Liver (tissue), 9 donors: Measurements from ENCODE around the gene CCNL1. TPM values are rescaled to one million over a fixed set of nuclear protein-coding genes. Genes with fewer than 3 reads are reported as not detected.

Source experiments
- DNase-seq: peaks from one replicate; pipeline ENCODE4 v3.0.0-alpha.2; 2017; ENCODE audit warnings: low spot score
- H3K27ac ChIP-seq, 2 donors: one replicate each; pipeline ENCODE4 v1.7.0; 2013; ENCODE audit warnings: inconsistent platforms in 2 of 2, low read length in 2 of 2, control low read depth in 1 of 2, low read depth in 1 of 2, mild to moderate bottlenecking in 1 of 2
- H3K27me3 ChIP-seq, 4 donors: one replicate each; pipeline versions ENCODE4 v1.6.1 to v1.7.0; 2013; ENCODE audit warnings: low read length in 3 of 4, inconsistent platforms in 1 of 4, mild to moderate bottlenecking in 1 of 4, moderate library complexity in 1 of 4; ENCODE audit not compliant: control insufficient read depth in 4 of 4, insufficient read depth in 4 of 4
- H3K36me3 ChIP-seq, 4 donors: one replicate each; pipeline versions ENCODE4 v1.6.1 to v1.7.0; 2013; ENCODE audit warnings: low read length in 3 of 4, mild to moderate bottlenecking in 3 of 4, low read depth in 1 of 4, moderate library complexity in 1 of 4; ENCODE audit not compliant: control insufficient read depth in 4 of 4, insufficient read depth in 3 of 4
- H3K4me1 ChIP-seq, 4 donors: one replicate each; pipeline versions ENCODE4 v1.6.1 to v1.7.0; 2013; ENCODE audit warnings: low read length in 3 of 4, mild to moderate bottlenecking in 3 of 4, moderate library complexity in 1 of 4; ENCODE audit not compliant: control insufficient read depth in 4 of 4, insufficient read depth in 4 of 4
- H3K4me3 ChIP-seq, 3 donors: one replicate each; pipeline versions ENCODE4 v1.6.1 to v1.7.0; 2013; ENCODE audit warnings: low read length in 3 of 3, control low read depth in 1 of 3, low read depth in 1 of 3, mild to moderate bottlenecking in 1 of 3
- H3K9ac ChIP-seq, 2 donors: one replicate each; pipeline ENCODE4 v1.7.0; 2013; ENCODE audit warnings: low read length in 2 of 2, mild to moderate bottlenecking in 2 of 2, moderate library complexity in 2 of 2, control low read depth in 1 of 2, low read depth in 1 of 2
- H3K9me3 ChIP-seq, 4 donors: one replicate each; pipeline versions ENCODE4 v1.6.1 to v1.7.0; 2013; ENCODE audit warnings: low read length in 3 of 4; ENCODE audit not compliant: control insufficient read depth in 4 of 4
- ATF3 ChIP-seq: IDR thresholded peaks from 2 replicates; pipeline ENCODE4 v1.6.1; 2016; ENCODE audit warnings: antibody characterized with exemption
- CTCF ChIP-seq: fragments of 150-350 bp; IDR thresholded peaks from 2 replicates; pipeline ENCODE4 v1.5.1; 2017; ENCODE audit warnings: improper control_type of control experiment, low read depth, low read length; ENCODE audit not compliant: missing input control
- EGR1 ChIP-seq, 2 donors: IDR thresholded peaks; 2 replicates each; pipeline ENCODE4 v1.6.1; 2016 to 2018; ENCODE audit warnings: antibody characterized with exemption in 2 of 2, low read depth in 2 of 2
- FOXA1 ChIP-seq: IDR thresholded peaks from 2 replicates; pipeline ENCODE4 v1.6.1; 2016; ENCODE audit warnings: antibody characterized with exemption
- FOXA2 ChIP-seq: IDR thresholded peaks from 2 replicates; pipeline ENCODE4 v1.6.1; 2016; ENCODE audit warnings: antibody characterized with exemption
- GABPA ChIP-seq, 2 donors: IDR thresholded peaks in 1 of 2; conservative IDR thresholded peaks in 1 of 2; 2 replicates each; pipeline ENCODE4 v1.6.1; 2016; ENCODE audit warnings: antibody characterized with exemption in 2 of 2, mild to moderate bottlenecking in 1 of 2, moderate library complexity in 1 of 2
- HNF4A ChIP-seq, 2 donors: conservative IDR thresholded peaks; 2 replicates each; pipeline ENCODE4 v1.6.1; 2016; ENCODE audit warnings: antibody characterized with exemption in 2 of 2, mild to moderate bottlenecking in 2 of 2
- HNF4G ChIP-seq: IDR thresholded peaks from 2 replicates; pipeline ENCODE4 v1.6.1; 2016; ENCODE audit warnings: antibody characterized with exemption
- JUND ChIP-seq, 2 donors: IDR thresholded peaks; 2 replicates each; pipeline ENCODE4 v1.6.1; 2016; ENCODE audit warnings: antibody characterized with exemption in 2 of 2
- MAX ChIP-seq: IDR thresholded peaks from 2 replicates; pipeline ENCODE4 v1.6.1; 2016; ENCODE audit warnings: antibody characterized with exemption
- NR2F2 ChIP-seq: IDR thresholded peaks from 2 replicates; pipeline ENCODE4 v1.6.1; 2016; ENCODE audit warnings: antibody characterized with exemption
- RAD21 ChIP-seq, 2 donors: IDR thresholded peaks; 2 replicates each; pipeline ENCODE4 v1.6.1; 2016; ENCODE audit warnings: antibody characterized with exemption in 2 of 2, mild to moderate bottlenecking in 2 of 2
- REST ChIP-seq: IDR thresholded peaks from 2 replicates; pipeline ENCODE4 v1.6.1; 2016; ENCODE audit warnings: antibody characterized with exemption, mild to moderate bottlenecking
- RXRA ChIP-seq, 2 donors: IDR thresholded peaks; 2 replicates each; pipeline ENCODE4 v1.6.1; 2017 to 2018; ENCODE audit warnings: antibody characterized with exemption in 2 of 2, mild to moderate bottlenecking in 1 of 2
- SP1 ChIP-seq: IDR thresholded peaks from 2 replicates; pipeline ENCODE4 v1.6.1; 2018; ENCODE audit warnings: antibody characterized with exemption, mild to moderate bottlenecking
- TAF1 ChIP-seq: conservative IDR thresholded peaks from 2 replicates; pipeline ENCODE4 v1.6.1; 2016; ENCODE audit warnings: antibody characterized with exemption, mild to moderate bottlenecking
- YY1 ChIP-seq: IDR thresholded peaks from 2 replicates; pipeline ENCODE4 v1.6.1; 2016; ENCODE audit warnings: antibody characterized with exemption, mild to moderate bottlenecking
- ZBTB33 ChIP-seq: IDR thresholded peaks from 2 replicates; pipeline ENCODE4 v1.6.1; 2016; ENCODE audit warnings: antibody characterized with exemption
- WGBS: extraction: QIAGEN DNeasy Blood & Tissue Kit; methylation state at CpG from one replicate; pipeline ENCODE4 v1.1.7; 2013; 5-methylcytosine and 5-hydroxymethylcytosine counted together
- polyA plus RNA-seq, 2 donors: library from polyadenylated mRNA; stranded (reverse) in 1 of 2; unstranded in 1 of 2; fragments of 200-250 nt in 1 of 2; fragments of >200 nt in 1 of 2; fragmentation: Nextera tagmentation in 1 of 2; extraction: Ambion mirVana in 1 of 2; gene quantifications; one replicate each; pipeline versions ENCODE4 v1.2.1 to v1.2.3, GENCODE V29; 2013 to 2015
- total RNA-seq, 2 donors: library from RNA; depleted of rRNA; stranded (reverse); fragments of >200 nt; gene quantifications; one replicate each; pipeline ENCODE4 v1.2.3, GENCODE V29; 2014
- donor health status: healthy.
- donor health status: healthy.
- donor health status: healthy.
- donor health status: healthy.
- donor health status: healthy.

The CCNL1 gene
- total and polyA plus RNA-seq, 4 donors = 22.7 to 163 (median 95.0) TPM

GRCh38 chr3:157154563-157155330 lies 5.2 kb downstream of the CCNL1 start:
- TF ChIP-seq EGR1 (IDR thresholded peaks at IDR 0.05; ENCODE audit: low read depth in 2 of 2) = no peak
- TF ChIP-seq FOXA1 = no peak
- TF ChIP-seq SP1 = no peak
- TF ChIP-seq GABPA (IDR thresholded peaks at IDR 0.05 in 1 of 2, conservative IDR thresholded peaks at IDR 0.05 in 1 of 2) = no peak
- TF ChIP-seq NR2F2 = no peak
- peaks cover 8 to 78% (median 63%) of the 10 kb centered on the region in 4 donors for H3K36me3 ChIP-seq
- 56% methylated on average over 6 of the region's 6 CpGs for WGBS
- H3K27me3 ChIP-seq = no peaks in the 10 kb centered on the region
- H3K9me3 ChIP-seq = no peaks in the 10 kb centered on the region
- peaks cover 0 to 52% (median 38%) of the 10 kb centered on the region in 4 donors for H3K4me1 ChIP-seq
- peak overlapping the region; percentile 11 to 50 for H3K9ac ChIP-seq
- no peak overlapping the region for H3K27ac ChIP-seq
- no peak overlapping the region for H3K4me3 ChIP-seq
- DNase-seq = no peak

GRCh38 chr3:157152930-157153329 lies 7.0 kb downstream of the CCNL1 start:
- Histone ChIP-seq H3K9me3 (no peaks in the 10 kb centered on the region), H3K27ac (no peak overlapping the region), H3K4me3 (no peak overlapping the region), H3K27me3 (no peaks in the 10 kb centered on the region), H3K36me3 (peaks cover 12 to 93% (median 77%) of the 10 kb centered on the region in 4 donors), H3K9ac (no peak overlapping the region), H3K4me1 (peaks cover 0 to 44% (median 34%) of the 10 kb centered on the region in 4 donors)
- no peak for DNase-seq
- TF ChIP-seq CTCF = no peak
- no peak for TF ChIP-seq REST
- no peak for TF ChIP-seq TAF1
- no peak for TF ChIP-seq SP1
- no peak for TF ChIP-seq FOXA2
- no peak for TF ChIP-seq ZBTB33
- no peak for TF ChIP-seq MAX
- TF ChIP-seq RAD21 (IDR thresholded peaks at IDR 0.05) = no peak
- no peak for TF ChIP-seq JUND (IDR thresholded peaks at IDR 0.05)
- no peak for TF ChIP-seq EGR1 (IDR thresholded peaks at IDR 0.05; ENCODE audit: low read depth in 2 of 2)
- TF ChIP-seq ATF3 = no peak
- no peak for TF ChIP-seq GABPA (IDR thresholded peaks at IDR 0.05 in 1 of 2, conservative IDR thresholded peaks at IDR 0.05 in 1 of 2)
- no peak for TF ChIP-seq FOXA1
- TF ChIP-seq NR2F2 = no peak
- TF ChIP-seq RXRA (IDR thresholded peaks at IDR 0.05) = no peak
- TF ChIP-seq HNF4A (conservative IDR thresholded peaks at IDR 0.05) = no peak
- no peak for TF ChIP-seq HNF4G
- no peak for TF ChIP-seq YY1
- WGBS = 84% methylated on average over 1 of the region's 1 CpG
